GM21447 (cell line): ENCODE results near the gene ERMP1.
"Not testable (repeated sequence)": the region's sequence is repeated elsewhere in the genome, so short reads cannot be mapped to it uniquely, and the experiment has no call there.

Source experiments
- ATAC-seq: cut with Tn5 transposase; IDR thresholded peaks from one replicate; pipeline ENCODE4 v1.9.1; 2021; ENCODE audit not compliant: unreplicated experiment

ERMP1 gene

DNA sequence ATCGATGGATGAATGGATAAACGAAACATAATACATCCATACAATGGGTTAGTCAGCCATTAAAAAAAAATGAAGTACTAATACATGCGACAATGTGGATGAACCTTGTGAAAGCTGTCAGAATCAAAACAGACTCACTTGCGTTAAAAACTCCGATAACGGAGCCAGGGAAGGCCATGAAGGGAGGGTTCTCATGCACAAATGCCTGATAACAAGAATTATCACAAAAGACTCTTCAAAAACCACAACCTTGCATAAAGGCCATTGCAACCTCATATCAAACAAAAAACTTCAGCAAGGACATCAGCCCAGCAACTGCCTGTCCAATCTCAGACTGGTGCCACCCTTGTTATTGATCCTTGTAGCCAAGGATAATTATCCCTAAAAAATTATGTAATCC, 13.7 kb downstream of the ERMP1 start:
- no peak for ATAC-seq

DNA sequence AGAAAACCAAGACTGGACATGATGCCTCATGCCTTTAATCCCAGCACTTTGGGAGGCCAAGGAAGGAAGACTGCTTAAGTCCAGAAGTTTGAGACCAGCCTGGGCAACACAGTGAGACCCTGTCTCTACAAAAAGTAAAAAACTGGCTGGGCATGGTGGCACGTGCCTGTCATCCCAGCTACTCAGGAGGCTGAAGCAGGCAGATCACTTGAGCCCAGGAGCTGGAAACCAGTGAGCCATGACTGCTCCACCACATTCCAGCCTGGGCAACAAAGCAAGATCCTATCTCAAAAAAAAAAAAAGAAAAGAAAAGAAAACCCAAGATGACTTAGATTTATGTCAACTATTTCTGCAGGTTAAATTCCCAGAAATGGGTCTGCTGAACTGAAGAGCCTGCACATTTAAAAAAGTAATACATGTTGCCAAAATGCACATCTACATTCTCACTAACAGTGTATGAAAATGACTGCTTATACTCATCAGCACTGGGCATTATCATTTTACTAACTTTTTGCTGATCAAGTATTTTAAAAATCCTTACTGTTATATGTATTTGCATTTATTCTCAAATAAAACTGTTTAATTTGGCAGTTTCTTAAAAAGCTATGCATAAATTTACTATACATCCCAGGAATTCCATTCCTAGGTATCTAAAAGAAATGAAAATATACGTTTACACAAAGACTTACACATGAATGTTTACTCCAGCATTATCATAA, 14.3 kb downstream of the ERMP1 start:
- no peak for ATAC-seq

- ATAC-seq: no peak
These were observed 15.1 kb downstream of the ERMP1 start for GRCh38 chr9:5817862-5818261.

DNA sequence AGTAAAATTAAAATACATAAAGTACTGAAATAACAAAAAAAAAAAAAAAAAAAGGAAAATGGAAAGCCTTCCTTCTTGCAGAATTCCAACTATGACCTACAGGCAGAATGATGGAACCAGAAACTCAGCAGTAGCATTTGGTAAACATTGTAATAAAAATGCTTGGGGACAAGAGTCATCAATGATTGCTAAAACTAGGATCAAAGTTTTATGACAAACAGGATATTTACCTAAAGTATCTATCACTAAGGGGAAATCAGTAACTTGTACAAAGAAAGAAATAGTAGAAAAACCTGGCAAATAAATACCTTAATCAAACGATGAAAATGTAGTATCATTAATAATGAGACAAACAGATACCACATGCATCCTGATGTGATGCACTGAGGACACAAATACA, 17.5 kb downstream of the ERMP1 start:
- no peak for ATAC-seq

DNA sequence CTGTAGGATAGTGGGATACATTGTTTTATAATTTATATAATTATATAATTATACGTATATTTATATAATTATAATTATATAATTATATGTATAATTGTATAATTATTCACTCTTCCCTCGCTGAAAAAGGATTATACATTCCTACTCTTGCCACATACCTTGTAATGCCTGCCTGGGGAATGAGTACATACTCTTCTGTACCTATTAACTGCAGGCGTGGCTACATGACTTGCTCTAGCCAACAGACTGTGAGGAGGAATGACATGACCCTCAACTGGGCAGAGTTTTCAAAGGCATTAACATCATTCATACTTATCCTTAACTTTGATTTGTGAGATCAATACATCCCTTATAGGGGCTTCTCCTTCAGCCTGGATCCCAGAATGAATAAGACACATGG, 19.1 kb downstream of the ERMP1 start:
- no peak for ATAC-seq

DNA sequence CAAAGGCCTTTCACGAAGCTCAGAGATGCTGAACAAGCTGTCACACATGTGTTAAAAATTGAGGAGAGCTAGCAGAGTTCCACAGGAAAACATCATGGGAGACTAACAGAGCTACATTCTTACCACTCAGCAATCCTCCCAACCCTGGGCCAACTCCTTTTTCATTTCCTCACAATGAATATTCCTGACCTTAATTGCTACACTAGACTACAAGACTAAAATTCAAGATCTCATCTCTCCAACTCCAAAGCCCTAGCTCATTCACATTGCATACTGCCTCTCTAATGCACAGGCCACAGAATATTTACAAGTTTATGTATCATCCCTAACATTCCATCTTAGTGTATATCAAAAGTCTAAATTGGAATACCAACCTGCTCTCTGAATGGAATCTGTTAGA, 21.2 kb downstream of the ERMP1 start:
- ATAC-seq: no peak

- no peak for ATAC-seq
These were observed 27.4 kb downstream of the ERMP1 start for GRCh38 chr9:5805478-5805877.

DNA sequence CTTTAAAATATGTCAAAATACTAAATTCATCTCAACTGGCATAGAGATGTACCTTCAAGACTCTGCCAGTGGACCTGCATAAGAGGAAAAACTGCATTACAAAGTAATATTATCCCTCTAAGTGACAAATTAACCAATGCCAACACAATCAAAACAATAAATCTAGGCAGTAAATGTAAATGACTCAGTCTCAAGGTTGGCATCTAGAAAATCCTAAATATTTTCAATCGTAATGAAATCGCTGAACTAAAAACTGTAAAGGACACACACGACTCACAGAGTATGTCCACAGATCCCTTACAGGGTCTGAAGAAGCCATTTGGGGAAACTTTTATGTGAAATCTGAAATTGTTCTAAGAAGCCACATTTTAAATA, 31.2 kb downstream of the ERMP1 start:
- ATAC-seq: no peak

DNA sequence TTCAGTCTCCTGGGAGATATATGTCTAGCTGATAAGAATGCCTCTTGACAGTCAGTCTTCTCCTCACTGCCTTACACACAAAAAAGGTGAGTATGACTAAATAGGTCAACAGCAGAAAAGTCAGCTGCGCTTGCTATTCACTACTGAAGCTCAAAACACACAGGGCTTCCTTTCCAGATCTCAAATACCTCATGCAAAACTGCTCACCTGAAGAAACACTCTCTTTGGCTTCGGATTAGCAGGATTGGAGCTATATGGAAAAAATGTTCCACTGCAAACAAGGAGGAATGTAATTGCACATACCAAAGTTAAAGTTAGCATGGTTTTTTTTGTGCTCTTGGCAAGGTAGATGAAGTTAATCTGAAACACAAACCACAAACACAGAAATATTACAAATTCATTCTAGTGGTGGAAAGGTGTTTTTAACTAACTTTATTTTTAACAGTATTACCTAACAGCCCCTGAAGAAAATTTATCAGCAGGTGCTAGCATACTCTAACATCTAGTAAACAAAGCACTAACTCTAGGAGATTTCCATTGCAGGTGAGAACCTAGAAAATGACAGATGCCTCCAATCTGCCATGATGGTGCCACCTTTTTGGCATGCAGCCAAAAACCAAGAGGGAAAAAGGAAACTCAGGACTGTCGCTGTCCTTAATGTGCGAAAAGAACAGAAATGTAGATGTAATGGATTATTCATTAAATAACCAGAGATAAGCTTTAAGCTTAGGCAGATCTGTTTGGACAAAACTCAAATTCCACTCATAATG, 31.8 kb downstream of the ERMP1 start:
- no peak for ATAC-seq

DNA sequence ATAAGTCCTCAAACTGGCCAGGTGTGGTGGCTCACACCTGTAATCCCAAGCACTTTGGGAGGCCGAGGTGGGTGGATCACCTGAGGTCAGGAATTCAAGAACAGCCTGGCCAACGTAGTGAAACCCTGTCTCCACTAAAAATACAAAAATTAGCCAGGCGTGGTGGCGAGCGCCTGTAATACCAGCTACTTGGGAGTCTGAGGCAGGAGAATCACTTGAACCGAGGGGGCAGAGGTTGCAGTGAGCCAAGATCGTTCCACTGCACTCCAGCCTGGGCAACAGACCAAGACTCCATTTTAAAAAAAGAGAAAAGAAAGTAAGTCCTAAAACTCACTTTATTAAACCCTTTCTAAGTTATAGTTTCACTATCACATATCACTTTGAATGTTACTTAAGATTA, 32.5 kb downstream of the ERMP1 start:
- not testable (repeated sequence) for ATAC-seq

- no peak for ATAC-seq
These were observed 33.6 kb downstream of the ERMP1 start for GRCh38 chr9:5799314-5799713.

DNA sequence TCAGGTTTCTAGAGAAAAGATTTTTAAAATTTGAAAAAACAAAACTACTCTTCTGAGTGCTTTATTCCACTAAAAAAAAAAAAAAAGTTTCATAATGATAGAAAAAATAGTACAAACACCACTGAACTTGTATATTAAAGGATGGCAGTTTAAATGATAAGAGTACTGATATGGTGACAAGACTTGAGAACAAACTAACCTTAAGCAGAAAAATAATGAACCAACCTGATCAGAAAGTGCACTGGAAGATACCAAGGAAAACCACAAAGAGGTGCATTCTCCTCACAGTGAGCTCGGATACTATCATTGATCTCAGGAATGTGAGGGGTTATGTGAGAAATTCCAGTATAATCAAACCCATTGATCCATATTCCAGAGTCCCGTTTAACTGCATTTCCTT, 34.3 kb downstream of the ERMP1 start:
- ATAC-seq: no peak

DNA sequence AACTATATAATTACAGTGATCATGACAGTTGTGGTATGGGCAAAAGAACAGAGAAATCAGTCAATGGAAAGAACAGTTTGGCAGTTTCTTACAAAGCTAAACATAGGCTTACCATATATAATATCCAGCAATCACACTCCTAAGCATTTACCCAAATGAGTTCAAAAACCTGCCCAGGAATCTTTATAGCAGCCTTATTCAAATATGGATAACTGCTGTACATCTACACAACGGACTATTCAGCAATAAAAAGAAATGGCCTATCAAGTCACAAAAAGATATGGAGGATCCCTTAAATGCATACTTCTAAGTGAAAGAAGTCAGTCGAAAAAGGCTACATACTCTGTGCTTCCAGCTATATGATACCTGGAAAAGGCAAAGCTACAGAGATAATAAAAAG, 36.6 kb downstream of the ERMP1 start:
- no peak for ATAC-seq

DNA sequence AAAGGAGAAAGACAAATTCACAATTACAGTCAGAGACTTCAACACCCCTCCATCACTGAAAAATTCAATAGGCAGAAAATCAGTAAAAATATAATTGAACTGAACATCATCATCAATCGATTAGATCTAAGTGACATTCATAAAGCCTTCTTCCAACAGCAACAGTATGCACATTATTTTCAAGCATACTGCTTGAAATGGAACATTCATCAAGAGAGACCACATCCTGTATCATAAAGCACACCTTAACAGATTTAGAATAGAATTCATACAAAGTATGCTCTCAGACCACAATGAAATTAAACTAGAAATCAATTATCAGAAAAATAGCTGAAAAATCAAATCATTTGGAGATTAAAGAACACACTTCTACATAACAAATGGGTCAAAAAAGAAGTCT, 39.1 kb downstream of the ERMP1 start:
- ATAC-seq: no peak

GRCh38 chr9:5791870-5792269, 41.0 kb downstream of the ERMP1 start:
- ATAC-seq: no peak

DNA sequence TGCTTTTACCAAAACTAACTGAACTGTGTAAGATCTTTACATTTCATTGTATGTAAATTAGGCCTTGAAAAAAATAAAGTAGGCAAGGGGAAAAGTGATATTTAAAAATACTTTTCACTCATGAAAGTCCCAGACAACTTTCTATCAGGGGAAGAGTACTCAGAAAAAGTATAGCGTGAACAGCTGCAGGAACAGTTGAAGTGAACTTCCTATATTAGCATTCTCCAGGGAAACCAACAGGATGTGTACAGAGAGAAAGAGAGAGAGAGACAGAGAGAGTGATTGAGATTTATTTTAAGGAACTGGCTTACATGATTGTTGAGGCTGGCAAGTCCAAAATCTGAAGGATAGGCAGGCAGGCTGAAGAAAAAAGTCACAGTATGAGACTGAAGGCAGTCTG, 42.0 kb downstream of the ERMP1 start:
- no peak for ATAC-seq

GRCh38 chr9:5789489-5789888, 43.4 kb downstream of the ERMP1 start:
- ATAC-seq: no peak

DNA sequence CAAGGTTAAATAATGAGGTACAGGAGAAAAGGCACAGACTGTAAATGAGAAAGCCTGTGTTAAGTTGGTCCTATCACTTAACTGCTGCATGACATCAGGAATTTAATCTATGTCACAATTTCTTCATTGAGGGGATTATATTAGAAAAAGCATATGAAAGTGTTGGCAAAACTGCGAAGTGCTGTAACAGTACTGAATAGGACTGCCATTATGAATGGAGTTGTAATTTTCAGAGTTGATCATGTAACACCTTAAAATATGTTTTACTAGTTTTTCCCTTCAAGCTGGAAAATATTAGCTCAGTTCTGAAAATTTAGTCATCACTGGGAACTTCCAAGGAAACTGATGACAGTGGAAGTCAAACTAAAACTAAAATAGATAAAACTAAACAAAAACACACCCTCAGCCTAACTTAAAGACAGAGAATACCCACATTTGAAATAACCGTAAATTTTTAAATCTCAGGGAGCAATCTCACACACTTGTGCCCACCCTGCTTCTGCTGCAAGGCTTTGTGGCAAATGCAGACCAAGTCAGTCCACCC, 45.1 kb downstream of the ERMP1 start:
- ATAC-seq: no peak

DNA sequence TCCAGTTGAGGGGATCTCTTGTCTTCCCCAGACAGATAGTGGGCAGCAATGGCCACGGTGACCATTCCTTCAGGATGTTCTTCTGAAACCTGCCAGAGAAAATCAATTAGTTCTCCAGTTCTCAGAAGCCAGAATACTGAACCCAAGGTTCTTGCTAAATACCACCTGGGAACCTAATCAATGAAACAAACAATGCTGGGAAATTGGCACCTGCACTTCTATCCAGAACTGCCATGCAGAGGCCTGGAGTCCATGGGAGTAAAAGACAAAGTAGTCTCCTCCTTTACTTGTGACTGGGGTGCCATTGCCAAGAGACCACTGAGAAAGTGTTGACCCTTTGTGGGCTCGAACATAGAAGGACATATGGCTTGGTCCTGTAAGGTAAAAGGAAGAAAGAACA, 45.7 kb downstream of the ERMP1 start:
- ATAC-seq: no peak

DNA sequence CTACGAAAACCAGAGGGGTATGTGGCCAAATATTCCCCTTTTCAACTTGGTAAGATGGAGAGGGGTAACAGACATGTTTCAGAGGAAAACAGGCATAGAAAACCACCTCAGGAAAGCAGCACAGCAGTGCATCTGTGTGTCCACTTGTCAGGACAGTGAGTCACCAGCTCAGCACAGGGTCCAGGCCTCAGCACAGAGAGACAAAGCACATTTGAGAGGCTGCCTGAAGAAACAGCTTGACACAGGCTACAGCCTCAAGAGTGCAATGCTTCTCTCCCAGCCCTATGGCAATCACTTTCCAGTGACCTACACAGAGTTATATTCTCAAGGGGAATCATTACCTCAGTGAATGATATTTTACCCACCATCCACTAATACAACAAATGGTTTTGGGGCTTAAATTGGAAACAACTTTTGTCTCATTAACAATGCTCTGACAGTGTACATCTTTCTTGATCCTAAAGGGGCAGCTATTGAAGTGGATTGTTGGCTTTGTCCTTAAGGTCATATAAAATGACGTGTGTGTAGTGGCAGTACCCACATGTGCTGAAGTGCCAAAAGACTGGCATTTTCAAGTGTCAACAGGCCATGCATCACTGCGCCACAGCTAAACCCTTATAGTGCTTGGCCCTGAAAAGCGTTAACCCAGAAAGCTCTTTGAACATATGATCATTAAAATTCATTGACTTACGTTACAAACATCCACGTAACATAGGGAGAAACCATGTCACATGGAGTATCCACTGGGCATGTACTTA, 46.4 kb downstream of the ERMP1 start:
- ATAC-seq: no peak

GRCh38 chr9:5784526-5785315, 48.2 kb downstream of the ERMP1 start:
- ATAC-seq: no peak
